ENCODE data around the gene MECP2.

The MECP2 gene

GRCh38 chrX:154027986-154028385, 69.5 kb downstream of the MECP2 start:
- Mint-ChIP-seq H3K9me3 (no peaks in the 10 kb centered on the region), H3K4me3 (no peak overlapping the region), H3K36me3 (ENCODE audit: low read depth) (peaks cover 71% of the 10 kb centered on the region), H3K4me1 (ENCODE audit: low read depth) (peaks cover 28% of the 10 kb centered on the region), H3K27ac (peak overlapping the region; percentile 47), H3K27me3 (no peaks in the 10 kb centered on the region)
- intact Hi-C loops (cut with micrococcal nuclease) = no loop called here

- H3K9me3 Mint-ChIP-seq = no peaks in the 10 kb centered on the region
- H3K27ac Mint-ChIP-seq = no peak overlapping the region
- peaks cover 26% of the 10 kb centered on the region for H3K4me1 Mint-ChIP-seq (ENCODE audit: low read depth)
- intact Hi-C loops (cut with micrococcal nuclease) = no loop called here
- H3K4me3 Mint-ChIP-seq = no peak overlapping the region
- no peaks in the 10 kb centered on the region for H3K27me3 Mint-ChIP-seq
- peaks cover 65% of the 10 kb centered on the region for H3K36me3 Mint-ChIP-seq (ENCODE audit: low read depth)
These were observed 70.5 kb downstream of the MECP2 start for GRCh38 chrX:154027022-154027402.

- H3K4me1 Mint-ChIP-seq (ENCODE audit: low read depth) = peaks cover 24% of the 10 kb centered on the region
- intact Hi-C loops (cut with micrococcal nuclease) = no loop called here
- H3K36me3 Mint-ChIP-seq (ENCODE audit: low read depth) = peaks cover 59% of the 10 kb centered on the region
- H3K9me3 Mint-ChIP-seq = no peaks in the 10 kb centered on the region
- no peak overlapping the region for H3K27ac Mint-ChIP-seq
- no peaks in the 10 kb centered on the region for H3K27me3 Mint-ChIP-seq
- H3K4me3 Mint-ChIP-seq = no peak overlapping the region
These were observed 71.1 kb downstream of the MECP2 start for GRCh38 chrX:154026136-154027021.

GRCh38 chrX:154025230-154025629, 72.3 kb downstream of the MECP2 start:
- no peaks in the 10 kb centered on the region for H3K9me3 Mint-ChIP-seq
- H3K4me3 Mint-ChIP-seq = no peak overlapping the region
- no peaks in the 10 kb centered on the region for H3K27me3 Mint-ChIP-seq
- peaks cover 34% of the 10 kb centered on the region for H3K4me1 Mint-ChIP-seq (ENCODE audit: low read depth)
- H3K36me3 Mint-ChIP-seq (ENCODE audit: low read depth) = peaks cover 52% of the 10 kb centered on the region
- intact Hi-C loops (cut with micrococcal nuclease) = no loop called here
- H3K27ac Mint-ChIP-seq = no peak overlapping the region

- Mint-ChIP-seq H3K36me3 (ENCODE audit: low read depth) (peaks cover 45% of the 10 kb centered on the region), H3K4me1 (ENCODE audit: low read depth) (peaks cover 29% of the 10 kb centered on the region), H3K27ac (no peak overlapping the region), H3K9me3 (no peaks in the 10 kb centered on the region), H3K4me3 (no peak overlapping the region), H3K27me3 (no peaks in the 10 kb centered on the region)
- intact Hi-C loops (cut with micrococcal nuclease) = no loop called here
These were observed 73.2 kb downstream of the MECP2 start for GRCh38 chrX:154024271-154024670.

- no peaks in the 10 kb centered on the region for H3K9me3 Mint-ChIP-seq
- H3K27ac Mint-ChIP-seq = peak overlapping the region; percentile 56
- intact Hi-C loops (cut with micrococcal nuclease) = no loop called here
- H3K4me3 Mint-ChIP-seq = no peak overlapping the region
- H3K4me1 Mint-ChIP-seq (ENCODE audit: low read depth) = peaks cover 29% of the 10 kb centered on the region
- peaks cover 44% of the 10 kb centered on the region for H3K36me3 Mint-ChIP-seq (ENCODE audit: low read depth)
- no peaks in the 10 kb centered on the region for H3K27me3 Mint-ChIP-seq
These were observed 74.1 kb downstream of the MECP2 start for GRCh38 chrX:154023276-154024000.

GRCh38 chrX:154022108-154022507, 75.4 kb downstream of the MECP2 start:
- peaks cover 36% of the 10 kb centered on the region for H3K4me1 Mint-ChIP-seq (ENCODE audit: low read depth)
- H3K36me3 Mint-ChIP-seq (ENCODE audit: low read depth) = peaks cover 44% of the 10 kb centered on the region
- intact Hi-C loops (cut with micrococcal nuclease) = no loop called here
- H3K27ac Mint-ChIP-seq = no peak overlapping the region
- no peak overlapping the region for H3K4me3 Mint-ChIP-seq
- H3K9me3 Mint-ChIP-seq = no peaks in the 10 kb centered on the region
- H3K27me3 Mint-ChIP-seq = no peaks in the 10 kb centered on the region

GRCh38 chrX:154021131-154021611, 76.3 kb downstream of the MECP2 start:
- Mint-ChIP-seq H3K4me3 (peak overlapping the region; percentile 97), H3K27ac (peak overlapping the region; percentile 98), H3K9me3 (no peaks in the 10 kb centered on the region), H3K27me3 (no peaks in the 10 kb centered on the region), H3K4me1 (ENCODE audit: low read depth) (peaks cover 36% of the 10 kb centered on the region), H3K36me3 (ENCODE audit: low read depth) (peaks cover 46% of the 10 kb centered on the region)
- intact Hi-C loops (cut with micrococcal nuclease) = no loop called here

GRCh38 chrX:154020536-154021115, 76.9 kb downstream of the MECP2 start:
- Mint-ChIP-seq H3K4me1 (ENCODE audit: low read depth) (peaks cover 42% of the 10 kb centered on the region), H3K27me3 (no peaks in the 10 kb centered on the region)

GRCh38 chrX:154019633-154020528, 77.6 kb downstream of the MECP2 start, which contains the start of gene IRAK1:
TSS of gene IRAK1 (minus strand) at chrX:154019902. CDS start at chrX:154019812, 90 bp downstream.
- Mint-ChIP-seq H3K9me3 (no peaks in the 10 kb centered on the region), H3K27ac (peak within 1 kb of the TSS; percentile 98), H3K4me3 (peak within 1 kb of the TSS; percentile 97), H3K4me1 (ENCODE audit: low read depth) (peaks cover 49% of the 10 kb centered on the region), H3K27me3 (no peaks in the 10 kb centered on the region), H3K36me3 (ENCODE audit: low read depth) (peaks cover 59% of the 10 kb centered on the region)
- intact Hi-C loops (cut with micrococcal nuclease) = no loop called here

More at GRCh38 chrX:154020536-154021115, 76.9 kb downstream of the MECP2 start:
- Mint-ChIP-seq H3K27ac (peak overlapping the region; percentile 98), H3K9me3 (no peaks in the 10 kb centered on the region), H3K4me3 (peak overlapping the region; percentile 97), H3K36me3 (ENCODE audit: low read depth) (peaks cover 51% of the 10 kb centered on the region)
- intact Hi-C loops (cut with micrococcal nuclease) = no loop called here

GRCh38 chrX:154019061-154019621, 78.4 kb downstream of the MECP2 start:
- intact Hi-C loops (cut with micrococcal nuclease) = no loop called here
- Mint-ChIP-seq H3K27ac (peak overlapping the region; percentile 87), H3K9me3 (no peaks in the 10 kb centered on the region), H3K27me3 (no peaks in the 10 kb centered on the region), H3K36me3 (ENCODE audit: low read depth) (peaks cover 66% of the 10 kb centered on the region), H3K4me3 (peak overlapping the region; percentile 84), H3K4me1 (ENCODE audit: low read depth) (peaks cover 50% of the 10 kb centered on the region)

- no peaks in the 10 kb centered on the region for H3K9me3 Mint-ChIP-seq
- peak overlapping the region; percentile 87 for H3K27ac Mint-ChIP-seq
- peaks cover 70% of the 10 kb centered on the region for H3K36me3 Mint-ChIP-seq (ENCODE audit: low read depth)
- intact Hi-C loops (cut with micrococcal nuclease) = no loop called here
- peak overlapping the region; percentile 84 for H3K4me3 Mint-ChIP-seq
- H3K27me3 Mint-ChIP-seq = no peaks in the 10 kb centered on the region
- peaks cover 50% of the 10 kb centered on the region for H3K4me1 Mint-ChIP-seq (ENCODE audit: low read depth)
These were observed 78.9 kb downstream of the MECP2 start for GRCh38 chrX:154018518-154019060.
